NK-92 (cell line): ENCODE results near the gene PLP2.

Source experiments
- DNase-seq: peaks from one replicate; lab custom pipeline; 2025; ENCODE audit not compliant: unreplicated experiment; lab: John Stamatoyannopoulos, UW

Gene PLP2

GRCh38 chrX:49208399-49208798 is 36.7 kb downstream of the PLP2 start:
- no peak for DNase-seq

- no peak for DNase-seq
These were observed 37.9 kb downstream of the PLP2 start for GRCh38 chrX:49209434-49210251.

GRCh38 chrX:49210406-49210805 is 38.7 kb downstream of the PLP2 start:
- no peak for DNase-seq

GRCh38 chrX:49211074-49211473 is 39.4 kb downstream of the PLP2 start:
- no peak for DNase-seq

GRCh38 chrX:49212209-49212608 is 40.5 kb downstream of the PLP2 start:
- DNase-seq, result no peak

- no peak for DNase-seq
These were observed 41.2 kb downstream of the PLP2 start for GRCh38 chrX:49212861-49213260.

GRCh38 chrX:49214416-49214815 is 42.7 kb downstream of the PLP2 start:
- no peak for DNase-seq

- no peak for DNase-seq
These were observed 43.4 kb downstream of the PLP2 start for GRCh38 chrX:49214996-49215526.

GRCh38 chrX:49220100-49220499 is 48.4 kb downstream of the PLP2 start:
- no peak for DNase-seq

GRCh38 chrX:49221868-49222267 is 50.2 kb downstream of the PLP2 start:
- no peak for DNase-seq
